Hematopoietic multipotent progenitor cell treated with erythropoietin and hydrocortisone succinate and interleukin-3 and kit ligand, for 17 days (in vitro differentiated cells): ENCODE measurements around the gene PAIP2.
A peak's percentile ranks its signal among the peaks of the same experiment; 100 is the strongest.
"Not testable (repeated sequence)": the region's sequence is repeated elsewhere in the genome, so short reads cannot be mapped to it uniquely, and the experiment has no call there.

Experiments used
- DNase-seq: peaks from one replicate; pipeline ENCODE4 v3.0.0-alpha.2; 2015; ENCODE audit warnings: low spot score

PAIP2 gene

GRCh38 chr5:139315056-139315615, 26.5 kb upstream of the PAIP2 start:
- DNase-seq = no peak

- DNase-seq = no peak
Observed at GRCh38 chr5:139335811-139336210, 5.8 kb upstream of the PAIP2 start.

- DNase-seq = no peak
Observed at GRCh38 chr5:139340051-139340450, 1.6 kb upstream of the PAIP2 start.

- no peak for DNase-seq
Observed at GRCh38 chr5:139341187-139341688, 416 bp upstream of the PAIP2 start.

GRCh38 chr5:139342423-139342723, 719 bp downstream of the PAIP2 start:
- DNase-seq = no peak

GRCh38 chr5:139343476-139343875, 1.8 kb downstream of the PAIP2 start:
- DNase-seq = no peak

GRCh38 chr5:139344177-139344576, 2.5 kb downstream of the PAIP2 start:
- no peak for DNase-seq

GRCh38 chr5:139345442-139345841, 3.8 kb downstream of the PAIP2 start:
- not testable (repeated sequence) for DNase-seq

GRCh38 chr5:139347863-139348262, 6.2 kb downstream of the PAIP2 start:
- DNase-seq = not testable (repeated sequence)

- no peak for DNase-seq
Observed at GRCh38 chr5:139354186-139354585, 12.5 kb downstream of the PAIP2 start.

- DNase-seq = not testable (repeated sequence)
Observed at GRCh38 chr5:139355900-139356299, 14.2 kb downstream of the PAIP2 start.

GRCh38 chr5:139358064-139358463, 16.4 kb downstream of the PAIP2 start:
- DNase-seq = no peak

GRCh38 chr5:139360384-139360783, 18.7 kb downstream of the PAIP2 start:
- DNase-seq = no peak

- DNase-seq = no peak
Observed at GRCh38 chr5:139361835-139362429, 20.3 kb downstream of the PAIP2 start.

- no peak for DNase-seq
Observed at GRCh38 chr5:139363937-139364336, 22.3 kb downstream of the PAIP2 start.

GRCh38 chr5:139364466-139364865, 22.8 kb downstream of the PAIP2 start:
- DNase-seq = no peak

- peak; percentile 32 for DNase-seq
Observed at GRCh38 chr5:139368613-139369012, 27.0 kb downstream of the PAIP2 start.

GRCh38 chr5:139369181-139369580, 27.5 kb downstream of the PAIP2 start:
- no peak for DNase-seq

- no peak for DNase-seq
Observed at GRCh38 chr5:139371482-139372435, 30.1 kb downstream of the PAIP2 start.

GRCh38 chr5:139374909-139375308, 33.3 kb downstream of the PAIP2 start:
- DNase-seq = no peak

GRCh38 chr5:139376364-139376763, 34.7 kb downstream of the PAIP2 start:
- no peak for DNase-seq

- DNase-seq = no peak
Observed at GRCh38 chr5:139377226-139377625, 35.6 kb downstream of the PAIP2 start.
